A549 (cell line): Measurements from ENCODE around the gene RRM1.

Experiments used
- JUNB ChIP-seq: fragments of >200 bp; sonication (Bioruptor Twin); formaldehyde crosslinking; IDR thresholded peaks from 2 replicates; pipeline ENCODE4 v1.6.1; 2016
- TF ChIP-seq, protein P1 (sequence below): fragments of >200 bp; sonication (Bioruptor Twin); formaldehyde crosslinking; IDR thresholded peaks from 3 replicates; pipeline ENCODE4 v1.5.1; 2016
- TF ChIP-seq, protein P2 (sequence below): fragments of 150-350 bp; IDR thresholded peaks from 2 replicates; pipeline ENCODE4 v1.6.1; 2014; ENCODE audit warnings: low read depth, mild to moderate bottlenecking, low read length

DNA sequence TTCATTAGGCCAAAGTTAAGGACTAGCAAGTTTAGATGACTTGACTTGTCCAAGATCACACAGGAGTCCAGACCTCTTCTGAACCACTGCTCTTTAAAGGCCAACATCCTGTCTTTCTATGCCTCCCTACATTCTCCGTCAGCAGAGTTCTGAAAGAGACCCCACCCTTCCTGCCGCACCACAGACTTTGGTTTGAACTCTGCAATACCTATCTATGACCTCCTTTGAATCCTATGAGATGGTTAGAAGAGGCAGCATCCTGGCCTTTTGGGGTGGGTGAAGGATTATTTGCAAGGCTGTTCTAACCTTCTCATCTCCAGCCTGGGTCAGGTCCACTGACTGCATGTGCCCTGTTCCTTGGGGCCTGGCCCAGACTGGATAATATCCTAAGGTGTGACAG is 4.3 kb upstream of the RRM1 start:
- TF ChIP-seq, protein P1, sequence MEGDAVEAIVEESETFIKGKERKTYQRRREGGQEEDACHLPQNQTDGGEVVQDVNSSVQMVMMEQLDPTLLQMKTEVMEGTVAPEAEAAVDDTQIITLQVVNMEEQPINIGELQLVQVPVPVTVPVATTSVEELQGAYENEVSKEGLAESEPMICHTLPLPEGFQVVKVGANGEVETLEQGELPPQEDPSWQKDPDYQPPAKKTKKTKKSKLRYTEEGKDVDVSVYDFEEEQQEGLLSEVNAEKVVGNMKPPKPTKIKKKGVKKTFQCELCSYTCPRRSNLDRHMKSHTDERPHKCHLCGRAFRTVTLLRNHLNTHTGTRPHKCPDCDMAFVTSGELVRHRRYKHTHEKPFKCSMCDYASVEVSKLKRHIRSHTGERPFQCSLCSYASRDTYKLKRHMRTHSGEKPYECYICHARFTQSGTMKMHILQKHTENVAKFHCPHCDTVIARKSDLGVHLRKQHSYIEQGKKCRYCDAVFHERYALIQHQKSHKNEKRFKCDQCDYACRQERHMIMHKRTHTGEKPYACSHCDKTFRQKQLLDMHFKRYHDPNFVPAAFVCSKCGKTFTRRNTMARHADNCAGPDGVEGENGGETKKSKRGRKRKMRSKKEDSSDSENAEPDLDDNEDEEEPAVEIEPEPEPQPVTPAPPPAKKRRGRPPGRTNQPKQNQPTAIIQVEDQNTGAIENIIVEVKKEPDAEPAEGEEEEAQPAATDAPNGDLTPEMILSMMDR: no peak
- TF ChIP-seq JUNB: no peak
- TF ChIP-seq, protein P2, sequence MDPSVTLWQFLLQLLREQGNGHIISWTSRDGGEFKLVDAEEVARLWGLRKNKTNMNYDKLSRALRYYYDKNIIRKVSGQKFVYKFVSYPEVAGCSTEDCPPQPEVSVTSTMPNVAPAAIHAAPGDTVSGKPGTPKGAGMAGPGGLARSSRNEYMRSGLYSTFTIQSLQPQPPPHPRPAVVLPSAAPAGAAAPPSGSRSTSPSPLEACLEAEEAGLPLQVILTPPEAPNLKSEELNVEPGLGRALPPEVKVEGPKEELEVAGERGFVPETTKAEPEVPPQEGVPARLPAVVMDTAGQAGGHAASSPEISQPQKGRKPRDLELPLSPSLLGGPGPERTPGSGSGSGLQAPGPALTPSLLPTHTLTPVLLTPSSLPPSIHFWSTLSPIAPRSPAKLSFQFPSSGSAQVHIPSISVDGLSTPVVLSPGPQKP: no peak
